HepG2 (cell line): ENCODE results near the gene HAUS1. TPM values are rescaled to one million over a fixed set of nuclear protein-coding genes. Genes with fewer than 3 reads are reported as not detected.

Experiments
- E2F2 ChIP-seq: sonication (generic); formaldehyde crosslinking; IDR thresholded peaks from 2 replicates; pipeline ENCODE4 v1.4.0; 2020; ENCODE audit warnings: missing genetic modification reagents, borderline replicate concordance
- GABPB1 ChIP-seq: IDR thresholded peaks from 2 replicates; pipeline ENCODE4 v1.6.1; 2016; ENCODE audit warnings: mild to moderate bottlenecking, missing genetic modification reagents, moderate library complexity, missing compliant biosample characterization
- HINFP ChIP-seq: sonication (generic); formaldehyde crosslinking; IDR thresholded peaks from 2 replicates; pipeline ENCODE4 v1.4.0; 2020; ENCODE audit warnings: low read depth, mild to moderate bottlenecking, missing genetic modification reagents
- HOXA3 ChIP-seq: sonication (generic); formaldehyde crosslinking; IDR thresholded peaks from 2 replicates; pipeline ENCODE4 v1.5.0; 2020; ENCODE audit warnings: missing genetic modification reagents
- KDM2A ChIP-seq: sonication (generic); formaldehyde crosslinking; IDR thresholded peaks from 2 replicates; pipeline ENCODE4 v1.4.0; 2020; ENCODE audit warnings: low read depth, missing genetic modification reagents, borderline replicate concordance
- MAZ ChIP-seq, 2 experiments: sonication (generic) in 1 of 2; formaldehyde crosslinking in 1 of 2; IDR thresholded peaks; 2 replicates each; pipeline versions ENCODE4 v1.5.0 to v1.6.1; 2012 to 2020; ENCODE audit warnings: low read depth in 2 of 2, mild to moderate bottlenecking in 2 of 2, borderline replicate concordance in 1 of 2, improper control_type of control experiment in 1 of 2, low read length in 1 of 2, missing genetic modification reagents in 1 of 2, moderate library complexity in 1 of 2
- NBN ChIP-seq: fragments of 450-650 bp; conservative IDR thresholded peaks from 2 replicates; pipeline ENCODE4 v1.6.1; 2017
- TCF12 ChIP-seq, 2 experiments: fragments of 450-650 bp in 1 of 2; sonication (generic) in 1 of 2; formaldehyde crosslinking in 1 of 2; IDR thresholded peaks; 2 replicates each; pipeline versions ENCODE4 v1.6.1 to v1.8.0; 2017 to 2022; ENCODE audit warnings: antibody characterized with exemption in 1 of 2, mild to moderate bottlenecking in 1 of 2, missing genetic modification reagents in 1 of 2, moderate library complexity in 1 of 2
- ZFYVE20 ChIP-seq: sonication (generic); formaldehyde crosslinking; IDR thresholded peaks from 2 replicates; pipeline ENCODE4 v1.8.0; 2023; ENCODE audit warnings: low read depth, mild to moderate bottlenecking, moderate library complexity, missing genetic modification reagents, borderline replicate concordance
- ZMYM3 ChIP-seq: sonication (generic); formaldehyde crosslinking; IDR thresholded peaks from 2 replicates; pipeline ENCODE4 v1.5.1; 2020; ENCODE audit warnings: mild to moderate bottlenecking, missing genetic modification reagents
- polyA plus RNA-seq, 8 experiments: library from polyadenylated mRNA; depleted of rRNA in 3 of 8; stranded (reverse) in 7 of 8; unstranded in 1 of 8; fragments of >200 nt; fragmentation: Illumina TruSeq in 4 of 8; extraction: Trizol in 4 of 8; gene quantifications; 2 replicates each; pipeline versions ENCODE4 v1.2.1 to v1.2.3, GENCODE V29; 2011 to 2016; ENCODE audit warnings: low read depth in 4 of 8, missing spikeins in 1 of 8, mixed read lengths in 1 of 8; ENCODE audit not compliant: insufficient read depth in 1 of 8
- total RNA-seq, 5 experiments: library from RNA; depleted of rRNA; stranded (reverse); fragments of >200 nt; fragmentation: Illumina TruSeq; extraction: Trizol; gene quantifications; 2 replicates each; pipeline ENCODE4 v1.2.3, GENCODE V29; 2016; ENCODE audit warnings: low read depth in 1 of 5
- TF ChIP-seq, protein P1 (sequence below): sonication (generic); formaldehyde crosslinking; IDR thresholded peaks from 2 replicates; pipeline ENCODE4 v1.8.1; 2023; ENCODE audit warnings: mild to moderate bottlenecking, inconsistent platforms, moderate library complexity, missing genetic modification reagents, borderline replicate concordance
- TF ChIP-seq, protein P2 (sequence below), 2 experiments: sonication (generic) in 1 of 2; formaldehyde crosslinking in 1 of 2; IDR thresholded peaks; 2 replicates each; pipeline versions ENCODE4 v1.4.0 to v1.6.1; 2018 to 2020; ENCODE audit warnings: missing genetic modification reagents in 2 of 2, borderline replicate concordance in 1 of 2, low read depth in 1 of 2, mild to moderate bottlenecking in 1 of 2, missing biosample characterization in 1 of 2
- TF ChIP-seq, protein P3 (sequence below): IDR thresholded peaks from 2 replicates; pipeline ENCODE4 v1.6.1; 2012; ENCODE audit warnings: inconsistent platforms
- TF ChIP-seq, protein P4 (sequence below): sonication (generic); formaldehyde crosslinking; IDR thresholded peaks from 2 replicates; pipeline ENCODE4 v1.4.0; 2020; ENCODE audit warnings: missing genetic modification reagents, borderline replicate concordance

Gene HAUS1
- total and polyA plus RNA-seq, 2 of the 13 experiments (the other 11 are each of a cell fraction or from before 2014, with no cell fraction given): 20.6 to 59.2 TPM

DNA sequence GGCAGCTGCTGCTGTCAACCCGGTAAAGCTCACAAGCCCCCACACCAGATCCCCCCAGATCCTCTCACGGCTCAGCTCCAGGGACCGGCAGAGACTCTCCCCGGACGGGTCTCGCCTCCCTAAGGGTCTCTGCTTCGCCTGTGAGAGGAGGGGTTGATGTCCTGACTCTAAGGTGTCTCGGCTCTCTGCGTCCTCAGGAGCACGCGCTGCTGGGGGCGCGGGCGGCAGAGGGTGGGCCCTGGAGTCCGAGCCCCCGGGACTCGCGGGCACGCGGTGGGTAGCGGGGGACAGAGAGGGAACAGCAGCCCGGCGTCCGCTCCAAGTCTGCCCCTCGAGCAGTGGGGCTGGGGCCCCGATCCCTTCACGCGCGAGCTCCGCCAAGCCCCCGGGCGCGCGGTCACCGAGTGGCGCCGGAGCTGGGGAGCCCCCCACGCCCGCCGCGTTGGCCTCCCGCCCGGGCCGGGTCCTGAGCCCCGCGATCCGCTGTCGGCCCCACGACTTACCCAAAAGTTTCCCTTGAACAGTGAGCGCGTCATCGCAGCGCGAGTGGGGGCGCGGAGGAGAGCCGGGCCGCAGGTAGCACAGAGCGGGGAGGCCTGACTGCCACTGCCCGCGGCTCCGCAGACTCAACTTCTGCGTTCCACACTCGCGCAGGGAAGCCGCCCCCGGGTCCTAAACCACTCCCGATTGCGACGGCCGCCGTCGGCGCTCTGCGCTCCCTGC is 32.4 kb upstream of the HAUS1 start, which contains the start of gene PSTPIP2 (continued):
- TF ChIP-seq TCF12 (IDR thresholded peaks at IDR 0.05) (no peak), TCF12 (CRISPR knock-in tag; IDR thresholded peaks at IDR 0.05) (no peak), ZFYVE20 (CRISPR knock-in tag) (0 out of 2 replicates have a peak, but pooled peaks have one; percentile 64), MAZ (IDR thresholded peaks at IDR 0.05; ENCODE audit: borderline replicate concordance, low read depth, low read length) (no peak), MAZ (CRISPR knock-in tag; IDR thresholded peaks at IDR 0.05; ENCODE audit: low read depth) (0 out of 2 replicates have a peak, but pooled peaks have one; percentile 48), E2F2 (CRISPR knock-in tag) (no peak), ZMYM3 (CRISPR knock-in tag) (peak; percentile 41; the same call in 1 of the 2 replicates), HOXA3 (CRISPR knock-in tag) (0 out of 2 replicates have a peak, but pooled peaks have one; percentile 24), NBN (no peak), HINFP (CRISPR knock-in tag) (no peak), GABPB1 (CRISPR knock-in tag) (peak; percentile 41; the same call in 1 of the 2 replicates), KDM2A (CRISPR knock-in tag) (peak; percentile 57; the same call in 1 of the 2 replicates)
- TF ChIP-seq, protein P1, sequence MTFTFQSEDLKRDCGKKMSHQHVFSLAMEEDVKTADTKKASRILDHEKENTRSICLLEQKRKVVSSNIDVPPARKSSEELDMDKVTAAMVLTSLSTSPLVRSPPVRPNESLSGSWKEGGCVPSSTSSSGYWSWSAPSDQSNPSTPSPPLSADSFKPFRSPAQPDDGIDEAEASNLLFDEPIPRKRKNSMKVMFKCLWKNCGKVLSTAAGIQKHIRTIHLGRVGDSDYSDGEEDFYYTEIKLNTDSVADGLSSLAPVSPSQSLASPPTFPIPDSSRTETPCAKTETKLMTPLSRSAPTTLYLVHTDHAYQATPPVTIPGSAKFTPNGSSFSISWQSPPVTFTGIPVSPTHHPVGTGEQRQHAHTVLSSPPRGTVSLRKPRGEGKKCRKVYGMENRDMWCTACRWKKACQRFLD (CRISPR knock-in tag): 0 out of 2 replicates have a peak, but pooled peaks have one; percentile 19
- TF ChIP-seq, protein P2, sequence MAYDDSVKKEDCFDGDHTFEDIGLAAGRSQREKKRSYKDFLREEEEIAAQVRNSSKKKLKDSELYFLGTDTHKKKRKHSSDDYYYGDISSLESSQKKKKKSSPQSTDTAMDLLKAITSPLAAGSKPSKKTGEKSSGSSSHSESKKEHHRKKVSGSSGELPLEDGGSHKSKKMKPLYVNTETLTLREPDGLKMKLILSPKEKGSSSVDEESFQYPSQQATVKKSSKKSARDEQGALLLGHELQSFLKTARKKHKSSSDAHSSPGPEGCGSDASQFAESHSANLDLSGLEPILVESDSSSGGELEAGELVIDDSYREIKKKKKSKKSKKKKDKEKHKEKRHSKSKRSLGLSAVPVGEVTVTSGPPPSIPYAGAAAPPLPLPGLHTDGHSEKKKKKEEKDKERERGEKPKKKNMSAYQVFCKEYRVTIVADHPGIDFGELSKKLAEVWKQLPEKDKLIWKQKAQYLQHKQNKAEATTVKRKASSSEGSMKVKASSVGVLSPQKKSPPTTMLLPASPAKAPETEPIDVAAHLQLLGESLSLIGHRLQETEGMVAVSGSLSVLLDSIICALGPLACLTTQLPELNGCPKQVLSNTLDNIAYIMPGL (CRISPR knock-in tag; IDR thresholded peaks at IDR 0.05; ENCODE audit: borderline replicate concordance in 1 of 2, low read depth in 1 of 2): 0 out of 4 replicates have a peak, but pooled peaks of 1 of the 2 experiments have one; percentile 41
- TF ChIP-seq, protein P3, sequence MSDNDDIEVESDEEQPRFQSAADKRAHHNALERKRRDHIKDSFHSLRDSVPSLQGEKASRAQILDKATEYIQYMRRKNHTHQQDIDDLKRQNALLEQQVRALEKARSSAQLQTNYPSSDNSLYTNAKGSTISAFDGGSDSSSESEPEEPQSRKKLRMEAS: peak; percentile 42; the same call in 1 of the 2 replicates
- TF ChIP-seq, protein P4, sequence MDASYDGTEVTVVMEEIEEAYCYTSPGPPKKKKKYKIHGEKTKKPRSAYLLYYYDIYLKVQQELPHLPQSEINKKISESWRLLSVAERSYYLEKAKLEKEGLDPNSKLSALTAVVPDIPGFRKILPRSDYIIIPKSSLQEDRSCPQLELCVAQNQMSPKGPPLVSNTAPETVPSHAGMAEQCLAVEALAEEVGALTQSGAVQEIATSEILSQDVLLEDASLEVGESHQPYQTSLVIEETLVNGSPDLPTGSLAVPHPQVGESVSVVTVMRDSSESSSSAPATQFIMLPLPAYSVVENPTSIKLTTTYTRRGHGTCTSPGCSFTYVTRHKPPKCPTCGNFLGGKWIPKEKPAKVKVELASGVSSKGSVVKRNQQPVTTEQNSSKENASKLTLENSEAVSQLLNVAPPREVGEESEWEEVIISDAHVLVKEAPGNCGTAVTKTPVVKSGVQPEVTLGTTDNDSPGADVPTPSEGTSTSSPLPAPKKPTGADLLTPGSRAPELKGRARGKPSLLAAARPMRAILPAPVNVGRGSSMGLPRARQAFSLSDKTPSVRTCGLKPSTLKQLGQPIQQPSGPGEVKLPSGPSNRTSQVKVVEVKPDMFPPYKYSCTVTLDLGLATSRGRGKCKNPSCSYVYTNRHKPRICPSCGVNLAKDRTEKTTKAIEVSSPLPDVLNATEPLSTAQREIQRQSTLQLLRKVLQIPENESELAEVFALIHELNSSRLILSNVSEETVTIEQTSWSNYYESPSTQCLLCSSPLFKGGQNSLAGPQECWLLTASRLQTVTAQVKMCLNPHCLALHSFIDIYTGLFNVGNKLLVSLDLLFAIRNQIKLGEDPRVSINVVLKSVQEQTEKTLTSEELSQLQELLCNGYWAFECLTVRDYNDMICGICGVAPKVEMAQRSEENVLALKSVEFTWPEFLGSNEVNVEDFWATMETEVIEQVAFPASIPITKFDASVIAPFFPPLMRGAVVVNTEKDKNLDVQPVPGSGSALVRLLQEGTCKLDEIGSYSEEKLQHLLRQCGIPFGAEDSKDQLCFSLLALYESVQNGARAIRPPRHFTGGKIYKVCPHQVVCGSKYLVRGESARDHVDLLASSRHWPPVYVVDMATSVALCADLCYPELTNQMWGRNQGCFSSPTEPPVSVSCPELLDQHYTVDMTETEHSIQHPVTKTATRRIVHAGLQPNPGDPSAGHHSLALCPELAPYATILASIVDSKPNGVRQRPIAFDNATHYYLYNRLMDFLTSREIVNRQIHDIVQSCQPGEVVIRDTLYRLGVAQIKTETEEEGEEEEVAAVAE (CRISPR knock-in tag): no peak
